ENCODE measurements around the gene ZMYM3. TPM values are rescaled to one million over a fixed set of nuclear protein-coding genes. Genes with fewer than 3 reads are reported as not detected.

The ZMYM3 gene
- total RNA-seq, 1 experiment from 2014 or later = 77.5 TPM

GRCh38 chrX:71225009-71225408 is 28.9 kb downstream of the ZMYM3 start (continued):
- TF ChIP-seq ELF4 (CRISPR knock-in tag; IDR thresholded peaks at IDR 0.05; ENCODE audit: low read depth) = no peak

GRCh38 chrX:71224098-71224708 is 29.7 kb downstream of the ZMYM3 start:
- Mint-ChIP-seq H3K9me3 (no peaks in the 10 kb centered on the region), H3K4me3 (no peak overlapping the region), H3K4me1 (peaks cover 27% of the 10 kb centered on the region), H3K36me3 (no peaks in the 10 kb centered on the region), H3K27me3 (ENCODE audit: low read depth) (no peaks in the 10 kb centered on the region), H3K27ac (no peak overlapping the region)
- TF ChIP-seq ZNF396 (CRISPR knock-in tag; IDR thresholded peaks at IDR 0.05; ENCODE audit: borderline replicate concordance) (no peak), ZNF416 (CRISPR knock-in tag; IDR thresholded peaks at IDR 0.05) (no peak), CTCF (IDR thresholded peaks at IDR 0.05) (no peak), SMAD3 (CRISPR knock-in tag; IDR thresholded peaks at IDR 0.05; ENCODE audit: borderline replicate concordance) (no peak), ZBTB21 (CRISPR knock-in tag; IDR thresholded peaks at IDR 0.05; ENCODE audit: borderline replicate concordance) (no peak), CREM (CRISPR knock-in tag; IDR thresholded peaks at IDR 0.05) (no peak), ESRRA (CRISPR knock-in tag; IDR thresholded peaks at IDR 0.05; ENCODE audit: borderline replicate concordance) (no peak), E2F1 (CRISPR knock-in tag; IDR thresholded peaks at IDR 0.05) (no peak), ELF4 (CRISPR knock-in tag; IDR thresholded peaks at IDR 0.05; ENCODE audit: low read depth) (no peak), JUN (CRISPR knock-in tag; IDR thresholded peaks at IDR 0.05) (no peak), NFATC4 (CRISPR knock-in tag; IDR thresholded peaks at IDR 0.05) (no peak), GABPB1 (CRISPR knock-in tag; IDR thresholded peaks at IDR 0.05) (no peak), HMGXB4 (CRISPR knock-in tag; IDR thresholded peaks at IDR 0.05) (no peak), NR3C1 (CRISPR knock-in tag; conservative IDR thresholded peaks at IDR 0.05; ENCODE audit: low read depth) (no peak), GRHL2 (CRISPR knock-in tag; IDR thresholded peaks at IDR 0.05; ENCODE audit: insufficient replicate concordance, severe bottlenecking) (no peak)
- ChIA-PET CTCF (no interaction called here), POLR2A (interaction anchor here (0.6 kb wide), 1 partner anchor 80 kb away, joined by 4 read pairs; no protein-coding TSS in a partner anchor)
- ATAC-seq (peak; percentile 70), DNase-seq (ENCODE audit: low spot score) (no peak)

- no peaks in the 10 kb centered on the region for H3K27me3 Mint-ChIP-seq (ENCODE audit: low read depth)
- H3K36me3 Mint-ChIP-seq = no peaks in the 10 kb centered on the region
- ATAC-seq = no peak
- POLR2A ChIA-PET = no interaction called here
- peaks cover 27% of the 10 kb centered on the region for H3K4me1 Mint-ChIP-seq
- CTCF ChIA-PET = no interaction called here
- DNase-seq (ENCODE audit: low spot score) = no peak
- no peak within 1 kb of the TSS for H3K27ac Mint-ChIP-seq
- H3K9me3 Mint-ChIP-seq = no peaks in the 10 kb centered on the region
- H3K4me3 Mint-ChIP-seq = no peak within 1 kb of the TSS
- TF ChIP-seq TP53 (CRISPR knock-in tag; IDR thresholded peaks at IDR 0.05) = no peak
- TF ChIP-seq ARID4B (CRISPR knock-in tag; IDR thresholded peaks at IDR 0.05; ENCODE audit: borderline replicate concordance) = no peak
- no peak for TF ChIP-seq TCF7 (CRISPR knock-in tag; IDR thresholded peaks at IDR 0.05; ENCODE audit: low read depth)
- no peak for TF ChIP-seq ZNF232 (CRISPR knock-in tag; IDR thresholded peaks at IDR 0.05)
- no peak for TF ChIP-seq SOX15 (CRISPR knock-in tag; IDR thresholded peaks at IDR 0.05)
- no peak for TF ChIP-seq CBFB (CRISPR knock-in tag; IDR thresholded peaks at IDR 0.05; ENCODE audit: low read depth)
- TF ChIP-seq ATF1 (CRISPR knock-in tag; IDR thresholded peaks at IDR 0.05) = no peak
- TF ChIP-seq TEAD1 (CRISPR knock-in tag; IDR thresholded peaks at IDR 0.05) = no peak
Measured at GRCh38 chrX:71222929-71223328, 31.0 kb downstream of the ZMYM3 start, which contains the start of gene GJB1. Gene GJB1, plus strand, starts transcription at chrX:71223224. Its CDS starts 484 bp downstream, at chrX:71223708.
